Stimulated activated CD4-positive, alpha-beta T cell treated with anti-CD3 and anti-CD28 coated beads, Interleukin-4, amount 100 ng/mL, for 4 hours (primary cell): ENCODE results near the gene SRPK1.

ENCODE experiments used
- DNase-seq, 2 experiments: peaks; one replicate each; pipeline ENCODE4 v3.0.0-alpha.2; 2020

SRPK1 gene

DNA sequence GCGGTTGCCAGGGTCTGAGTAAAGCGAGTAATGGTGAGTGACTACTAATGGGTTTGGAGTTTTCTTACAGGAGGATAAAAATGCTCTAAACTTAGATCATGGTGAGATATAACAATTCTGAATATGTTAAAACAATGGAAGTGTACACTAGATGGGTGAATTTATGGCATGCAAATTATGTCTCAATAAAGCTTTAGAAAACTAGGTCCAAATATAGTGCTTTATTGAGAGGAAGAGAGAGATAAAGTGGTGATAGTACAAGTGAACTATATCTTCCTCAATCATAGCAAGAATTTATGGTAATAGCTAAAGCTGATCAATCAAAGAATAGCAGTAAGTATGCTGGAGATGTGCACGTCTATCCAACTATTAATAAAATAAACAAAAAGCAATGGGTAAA lies 23.9 kb downstream of the SRPK1 start:
- DNase-seq, result no peak

DNA sequence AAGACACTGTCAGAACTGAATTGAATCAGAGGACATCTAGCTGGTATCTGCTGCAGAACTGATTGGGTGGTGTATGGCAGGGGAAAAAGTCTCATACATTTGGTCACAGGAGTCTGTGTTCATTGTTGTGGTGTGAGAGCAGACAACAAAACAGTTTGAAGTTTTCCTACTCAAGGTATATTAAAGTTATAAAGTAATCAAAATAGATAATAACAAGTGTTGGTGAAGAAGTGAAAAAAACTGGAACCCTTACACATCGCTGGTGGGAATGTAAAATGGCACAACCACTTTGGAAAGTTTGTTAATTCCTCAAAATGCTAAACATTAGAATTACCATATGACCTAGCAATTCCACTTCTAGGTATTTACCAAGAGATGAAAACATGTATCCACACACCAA lies 24.7 kb downstream of the SRPK1 start:
- no peak for DNase-seq

DNA sequence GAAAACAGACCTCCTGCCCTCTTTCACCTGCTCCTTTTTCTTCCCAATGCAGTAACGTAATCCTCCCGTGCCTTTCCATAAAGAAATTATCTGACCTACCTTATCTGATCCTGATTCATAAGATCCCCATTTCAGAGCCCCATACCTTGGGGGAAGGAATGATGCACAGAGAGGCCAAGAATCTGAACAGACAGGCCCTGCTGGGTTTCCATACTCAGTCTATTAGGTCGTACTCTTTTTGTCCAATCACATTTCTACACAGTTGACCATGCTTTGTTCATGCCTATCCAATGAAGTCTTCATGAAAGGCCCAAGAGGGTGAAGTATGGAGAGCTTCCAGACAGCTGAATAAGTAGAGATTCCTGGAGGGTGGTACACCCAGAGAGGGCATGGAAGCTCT lies 25.3 kb downstream of the SRPK1 start:
- DNase-seq, result no peak

DNA sequence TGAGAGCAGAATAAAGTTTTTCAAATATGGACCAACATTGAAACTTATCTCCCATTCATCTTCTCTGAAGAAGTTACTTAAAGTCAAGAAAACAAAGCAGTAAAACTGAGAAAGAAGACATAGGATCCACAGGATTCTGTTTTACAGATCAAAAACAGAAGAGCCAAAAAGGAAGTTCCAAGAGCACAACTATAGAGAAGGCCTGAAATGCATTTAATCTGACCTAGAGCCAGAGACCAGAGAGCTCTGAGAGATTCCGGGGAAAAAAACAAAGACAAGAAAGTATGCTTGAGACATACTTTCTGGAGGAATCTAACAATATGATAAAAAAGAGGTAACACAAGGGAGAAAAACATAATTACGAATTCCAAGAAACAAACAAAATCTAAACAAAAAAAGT lies 26.1 kb downstream of the SRPK1 start:
- DNase-seq, result no peak

DNA sequence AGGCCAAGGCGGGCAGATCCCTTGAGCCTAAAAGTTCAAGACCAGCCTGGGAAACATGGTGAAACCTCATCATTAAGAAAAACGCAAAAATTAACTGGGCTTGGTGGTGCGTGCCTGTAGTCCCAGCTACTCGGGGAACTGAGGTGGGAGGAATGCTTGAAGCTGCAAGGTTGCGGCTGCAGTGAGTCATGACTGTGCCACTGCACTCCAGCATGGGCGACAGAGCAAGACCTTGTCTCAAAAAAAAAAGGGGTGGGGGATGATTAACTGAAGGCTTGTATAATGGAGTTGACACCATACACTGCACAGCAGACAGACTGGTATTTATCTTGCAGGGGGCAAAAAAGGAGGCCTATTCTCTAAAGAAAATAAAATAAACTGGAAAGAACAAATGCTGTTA lies 27.7 kb downstream of the SRPK1 start:
- no peak for DNase-seq

DNA sequence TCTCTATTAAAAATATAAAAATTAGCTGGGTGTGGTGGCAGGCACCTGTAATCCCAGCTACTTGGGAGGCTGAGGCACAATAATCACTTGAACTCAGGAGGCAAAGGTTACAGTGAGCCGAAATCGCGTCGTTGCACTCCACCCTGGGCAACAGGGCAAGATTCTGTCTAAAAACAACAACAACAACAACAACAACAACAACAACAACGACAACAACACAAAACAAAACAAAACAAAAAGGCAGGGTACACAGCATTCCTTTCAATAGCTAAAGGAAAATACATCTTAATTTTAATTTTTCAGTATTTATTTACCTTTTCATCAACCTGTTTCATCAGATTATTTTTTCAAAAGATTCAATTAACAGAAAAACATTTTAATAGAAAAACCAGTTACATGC lies 28.4 kb downstream of the SRPK1 start:
- DNase-seq, result no peak

DNA sequence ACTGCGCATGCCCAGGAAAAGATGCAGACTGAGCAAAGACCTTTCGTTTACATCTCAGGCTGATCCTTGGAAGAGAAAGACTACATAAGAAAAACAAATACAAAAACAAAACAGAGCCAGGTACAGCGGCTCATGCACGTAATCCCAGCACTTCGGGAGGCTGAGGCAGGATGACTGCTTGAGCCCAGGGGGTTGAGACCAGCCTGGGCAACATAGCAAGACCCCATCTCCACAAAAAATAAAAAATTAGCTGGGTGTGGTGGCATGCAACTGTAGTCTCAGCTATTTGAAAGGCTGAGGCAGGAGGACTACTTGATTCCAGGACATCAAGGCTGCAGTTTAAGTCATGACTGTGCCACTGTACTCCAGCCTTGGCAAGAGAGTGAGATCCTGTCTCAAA lies 41.7 kb downstream of the SRPK1 start:
- no peak for DNase-seq

DNA sequence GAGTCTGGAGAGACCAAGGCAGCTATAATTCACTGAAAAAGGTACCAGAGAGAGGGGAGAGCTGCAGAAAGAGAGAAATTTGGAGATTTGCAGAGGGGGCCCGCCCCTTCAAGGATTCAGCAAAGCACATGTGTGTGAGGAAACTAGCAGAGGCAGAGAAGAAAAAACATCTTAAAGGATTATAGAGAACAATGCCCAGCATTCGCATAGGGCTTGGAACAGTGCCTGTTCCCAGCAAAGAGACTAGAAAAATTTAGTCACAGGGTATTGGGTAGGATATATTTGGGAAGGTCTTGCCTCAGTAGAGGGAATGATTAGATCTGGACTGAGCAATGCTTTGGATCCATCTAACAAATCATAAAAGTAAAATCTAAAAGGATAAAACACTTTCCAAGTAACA lies 44.0 kb downstream of the SRPK1 start:
- DNase-seq, result no peak

DNA sequence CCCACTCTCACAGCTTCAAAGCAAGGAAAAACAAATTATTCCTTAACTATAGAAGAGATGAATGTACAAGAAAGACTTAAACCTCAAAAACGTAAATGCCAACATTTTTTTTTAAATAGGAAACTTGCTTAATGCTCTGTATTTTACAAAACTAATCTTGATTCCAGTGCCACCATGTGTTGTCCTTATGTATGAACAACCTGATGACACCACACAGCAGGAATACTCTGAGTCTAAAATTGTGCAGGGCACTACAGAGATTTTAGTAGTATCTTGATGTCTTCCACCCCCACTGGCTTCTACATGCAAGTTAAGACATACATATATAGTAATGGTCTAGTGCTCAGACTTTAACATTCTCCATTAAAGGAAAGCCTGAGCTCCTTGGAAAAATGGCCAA lies 46.2 kb downstream of the SRPK1 start:
- DNase-seq, result no peak

DNA sequence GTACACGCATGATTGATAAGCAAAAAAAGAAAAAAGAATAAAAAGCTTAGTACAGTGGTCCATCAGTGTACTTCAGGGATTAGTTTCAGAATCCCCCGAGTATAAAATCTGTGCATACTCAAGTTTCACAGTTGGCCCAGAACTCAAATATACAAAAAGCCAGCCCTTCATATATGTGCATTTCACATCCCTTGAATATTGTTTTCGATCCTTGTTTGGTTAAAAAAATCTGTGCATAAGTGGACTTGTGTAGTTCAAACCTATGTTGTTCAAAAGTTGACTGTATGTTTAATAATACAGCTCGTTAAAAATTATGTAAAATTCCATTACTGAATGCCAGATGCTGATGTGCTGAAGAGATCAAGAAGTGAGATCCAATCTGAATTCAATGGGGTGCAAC lies 61.5 kb downstream of the SRPK1 start:
- no peak for DNase-seq

DNA sequence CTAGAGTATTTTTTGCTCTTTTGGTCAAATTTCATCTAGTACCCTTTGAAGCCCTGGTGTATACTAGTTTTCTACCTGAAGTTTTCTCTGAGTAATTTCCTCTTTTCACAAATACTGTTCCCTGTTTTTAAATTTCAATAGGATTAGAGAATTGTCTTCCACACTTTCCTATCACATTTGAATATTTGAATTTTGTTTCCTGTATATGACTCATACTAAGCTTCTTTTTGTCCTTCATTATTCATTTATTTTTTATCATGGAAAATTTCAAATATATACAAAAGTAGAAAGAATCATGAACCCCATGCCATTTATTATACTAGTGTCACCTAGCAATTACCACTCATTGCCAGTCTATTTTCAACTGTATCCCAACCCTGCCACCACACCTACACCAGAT lies 63.0 kb downstream of the SRPK1 start:
- no peak for DNase-seq

DNA sequence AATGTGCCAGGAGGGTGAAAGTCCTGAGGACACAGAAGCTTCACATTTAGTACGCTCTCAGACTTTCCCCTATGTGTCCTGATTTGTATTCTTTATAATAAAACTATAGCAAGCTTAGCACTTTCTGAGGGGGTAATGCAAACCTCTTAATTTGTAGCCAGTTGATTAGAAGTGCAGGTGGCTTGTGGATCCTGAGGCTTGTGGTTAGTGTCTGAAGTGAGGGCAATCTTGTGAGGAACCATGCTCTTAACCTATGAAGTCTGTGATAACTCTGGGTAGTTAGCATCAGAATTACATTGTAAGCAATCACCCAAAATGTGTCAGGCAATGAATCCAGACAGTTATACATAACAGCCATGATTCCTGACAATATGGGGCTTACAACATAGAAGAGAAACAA lies 64.6 kb downstream of the SRPK1 start:
- DNase-seq, result no peak

DNA sequence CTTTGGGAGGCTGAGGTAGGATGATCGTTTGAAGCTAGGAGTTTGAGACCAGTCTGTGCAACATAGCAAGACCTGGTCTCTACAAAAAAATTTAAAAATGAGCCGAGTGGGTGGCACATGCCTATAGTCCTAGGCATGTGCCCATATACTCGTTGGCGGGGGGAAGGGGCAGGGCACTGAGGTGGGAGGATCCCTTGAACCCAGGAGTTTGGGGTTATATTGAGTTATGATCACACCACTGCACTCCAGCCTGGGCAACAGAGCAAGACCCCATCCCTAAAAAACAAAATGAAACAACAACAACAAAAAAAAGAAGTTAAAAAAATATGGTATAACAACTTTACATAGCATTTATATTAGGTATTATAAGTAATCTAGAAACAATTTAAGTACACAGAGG lies 67.9 kb downstream of the SRPK1 start:
- no peak for DNase-seq

DNA sequence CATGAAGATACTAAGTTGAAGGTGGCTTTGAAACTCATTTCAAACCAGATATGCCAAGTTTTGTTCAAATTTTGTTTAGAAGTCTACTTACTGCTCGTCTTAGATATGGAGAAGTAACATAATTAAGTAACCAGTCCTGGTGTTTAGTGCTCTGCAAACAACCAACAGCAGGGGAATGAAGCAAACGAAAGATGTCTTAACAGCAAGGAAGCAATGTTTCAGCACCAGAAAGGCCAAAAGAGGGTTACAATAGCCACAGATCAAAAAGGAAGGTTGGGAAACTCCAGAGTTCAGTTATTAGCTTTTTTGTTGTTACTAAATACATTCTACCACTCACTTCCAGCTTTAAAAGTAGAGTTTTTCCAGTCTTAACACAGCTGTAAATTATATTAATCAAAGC lies 70.7 kb downstream of the SRPK1 start:
- no peak for DNase-seq

DNA sequence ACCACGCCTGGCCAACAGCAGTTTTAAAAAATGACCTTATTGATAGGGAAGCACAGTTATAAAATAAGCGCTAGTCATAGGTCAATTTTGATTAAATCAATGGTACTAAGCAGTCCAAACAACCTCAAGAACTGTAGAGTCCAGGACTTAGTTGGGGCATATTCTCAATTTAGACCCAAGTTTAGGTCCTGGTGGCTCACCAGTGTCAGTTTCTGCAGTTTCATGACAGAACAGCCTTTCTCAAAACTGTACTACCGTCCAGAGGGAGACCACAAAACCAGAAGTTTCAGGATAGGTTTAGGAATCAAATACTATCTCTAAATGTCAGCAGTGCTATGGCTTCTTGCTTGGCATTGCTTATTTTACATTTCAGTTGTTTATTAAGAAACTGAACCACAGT lies 76.6 kb downstream of the SRPK1 start:
- DNase-seq, result no peak

DNA sequence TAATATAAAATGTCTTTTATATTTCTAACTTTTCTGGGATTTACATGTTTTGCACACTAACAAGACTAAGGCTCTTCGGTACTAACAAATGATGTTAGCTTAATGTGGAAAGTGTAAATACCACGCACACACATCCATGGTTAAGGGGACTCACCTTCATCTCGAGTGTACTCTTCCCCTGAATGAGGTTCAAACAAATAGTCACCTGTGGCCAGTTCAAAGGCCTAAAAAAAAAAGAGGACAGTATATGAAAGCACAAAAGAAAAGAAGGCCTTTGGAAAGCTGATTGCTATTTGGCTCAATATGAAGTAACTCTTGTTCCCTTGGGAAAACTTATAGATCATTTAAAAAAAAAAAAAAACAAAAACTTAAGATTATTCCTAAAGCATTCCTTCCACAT lies 78.5 kb downstream of the SRPK1 start:
- DNase-seq, result no peak

DNA sequence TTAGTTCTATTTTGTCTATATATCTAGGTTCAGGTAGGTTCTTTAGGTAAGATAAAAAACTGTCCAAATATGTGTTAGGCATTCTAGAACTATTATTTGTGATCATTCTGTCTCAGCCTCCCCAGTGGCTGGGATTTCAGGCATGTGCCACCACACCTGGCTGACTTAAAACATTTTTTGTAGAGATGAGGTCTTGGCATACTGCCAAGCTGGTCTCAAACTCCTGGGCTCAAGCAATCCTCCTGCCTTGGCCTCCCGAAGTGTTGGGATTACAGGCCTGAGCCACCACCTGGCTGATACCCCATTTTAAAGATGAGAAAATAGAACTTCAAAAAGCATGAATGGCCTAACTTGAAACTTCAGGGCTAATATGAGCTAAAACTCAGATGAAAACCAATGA lies 81.9 kb downstream of the SRPK1 start:
- no peak for DNase-seq

DNA sequence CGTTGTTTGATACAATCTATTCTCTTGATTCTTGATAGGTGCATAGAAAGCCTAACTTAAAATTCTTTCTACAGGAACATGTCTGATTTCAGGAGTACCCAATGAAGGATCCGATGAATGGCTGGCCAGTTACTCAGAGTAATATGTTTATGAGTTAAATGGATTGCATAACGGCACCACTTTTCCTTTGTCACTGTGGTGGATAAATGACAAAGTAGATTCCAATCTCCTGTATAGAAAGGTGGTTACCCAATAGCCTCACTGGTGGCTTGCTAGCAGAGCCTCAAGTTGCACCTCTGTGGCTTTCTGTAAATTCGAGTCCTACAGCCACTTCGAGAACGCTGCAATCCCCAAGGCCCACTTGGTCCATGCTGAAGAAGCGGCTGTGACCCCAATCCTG lies 87.4 kb downstream of the SRPK1 start:
- no peak for DNase-seq

DNA sequence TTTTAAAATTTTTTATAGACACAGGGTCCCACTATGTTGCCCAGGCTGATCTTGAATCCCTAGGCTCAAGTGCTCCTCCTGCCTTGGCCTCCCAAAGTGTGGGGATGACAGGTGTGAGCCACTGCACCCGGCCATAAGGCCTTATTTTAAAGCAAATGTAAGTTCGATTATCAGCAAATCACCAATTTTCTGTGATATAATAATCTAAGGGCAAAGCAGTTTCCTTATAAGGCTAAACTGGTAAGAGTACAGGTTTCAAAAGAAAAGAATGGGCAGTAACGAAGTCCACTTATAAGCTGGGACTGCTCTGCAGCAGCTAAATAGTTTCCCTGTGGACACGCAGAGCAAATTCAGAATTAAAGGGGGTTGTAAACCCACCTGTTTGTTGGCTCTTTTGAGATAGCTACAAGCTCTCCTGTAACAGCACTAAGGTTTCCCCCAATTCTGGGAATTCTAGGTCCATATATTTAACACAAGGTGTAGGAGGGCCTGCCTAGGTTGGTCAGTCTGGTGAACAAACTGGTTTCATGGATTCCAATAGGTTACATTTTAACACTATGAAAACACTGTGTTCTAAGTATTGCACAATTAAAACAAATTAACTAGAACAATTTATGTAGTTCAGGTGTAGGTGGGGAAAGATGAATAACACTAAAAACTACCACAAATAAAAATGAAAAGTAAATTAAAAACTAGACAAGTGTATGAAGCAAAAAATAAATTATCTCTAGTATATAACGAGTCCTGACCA lies 89.5 kb downstream of the SRPK1 start:
- no peak for DNase-seq

DNA sequence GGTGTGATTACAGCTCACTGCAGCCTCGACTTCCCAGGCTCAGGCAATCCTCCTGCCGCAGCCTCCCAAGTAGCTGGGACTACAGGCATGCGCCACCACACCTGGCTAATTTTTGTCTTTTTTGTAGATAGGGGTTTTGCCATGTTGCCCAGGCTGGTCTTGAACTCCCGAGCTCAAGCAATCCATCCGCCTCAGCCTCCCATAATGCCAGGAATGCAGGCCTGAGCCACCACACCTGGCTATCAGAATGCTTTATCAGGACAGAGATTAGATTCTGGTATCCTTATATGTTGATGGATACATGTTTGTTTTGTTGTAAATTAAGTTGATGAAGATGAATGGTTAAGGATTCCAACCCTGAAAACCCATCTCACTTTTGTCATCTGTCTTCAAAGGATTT lies 91.6 kb downstream of the SRPK1 start:
- no peak for DNase-seq

DNA sequence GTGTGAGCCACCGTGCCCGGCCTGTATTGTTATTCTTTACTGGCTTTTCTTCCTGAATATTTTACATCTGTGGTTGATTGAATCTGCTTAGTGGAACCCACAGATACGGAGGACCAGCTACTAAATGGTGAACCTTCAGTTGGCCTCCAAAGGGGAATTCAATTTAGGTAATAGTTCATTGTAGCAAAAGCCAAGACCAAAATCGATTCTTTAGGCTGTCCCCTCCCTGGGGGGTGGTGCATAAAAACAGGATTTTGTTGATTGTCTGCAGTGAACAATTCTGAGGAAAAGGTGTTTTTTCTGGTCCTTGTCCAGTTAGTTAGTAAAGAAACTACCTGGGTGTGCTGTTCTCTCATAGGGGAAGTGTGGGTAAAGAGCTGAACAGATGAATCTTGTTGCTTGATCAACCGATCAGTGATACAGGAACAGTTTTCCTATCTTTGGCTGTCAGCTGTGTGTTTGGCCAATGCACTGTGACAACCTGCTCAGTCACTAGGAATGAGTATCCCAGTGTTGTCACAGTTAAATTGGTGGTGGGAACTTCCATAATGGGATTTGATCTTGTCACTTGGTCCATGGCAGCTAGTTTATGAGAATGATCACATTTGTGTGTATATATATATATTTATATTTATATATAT lies 96.2 kb downstream of the SRPK1 start:
- DNase-seq, result no peak

DNA sequence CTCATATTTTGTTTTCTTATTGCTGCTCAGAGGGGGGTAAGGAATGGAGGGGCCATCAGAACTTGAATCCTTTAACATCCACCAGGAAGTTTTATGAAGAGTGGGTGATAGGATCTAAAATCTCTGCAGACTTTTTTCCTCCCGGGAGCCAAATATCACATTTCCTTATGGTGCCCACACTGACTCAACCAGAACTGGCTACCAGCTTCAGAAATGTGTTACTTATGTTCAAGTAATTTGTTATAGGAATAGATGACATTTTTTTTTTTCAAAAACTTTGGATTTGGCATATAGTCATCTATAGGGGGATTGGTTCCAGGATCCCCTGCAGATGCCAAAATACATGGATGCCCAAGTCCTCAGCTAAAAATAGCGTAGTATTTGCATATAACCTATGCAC lies 97.3 kb downstream of the SRPK1 start:
- DNase-seq, result no peak

DNA sequence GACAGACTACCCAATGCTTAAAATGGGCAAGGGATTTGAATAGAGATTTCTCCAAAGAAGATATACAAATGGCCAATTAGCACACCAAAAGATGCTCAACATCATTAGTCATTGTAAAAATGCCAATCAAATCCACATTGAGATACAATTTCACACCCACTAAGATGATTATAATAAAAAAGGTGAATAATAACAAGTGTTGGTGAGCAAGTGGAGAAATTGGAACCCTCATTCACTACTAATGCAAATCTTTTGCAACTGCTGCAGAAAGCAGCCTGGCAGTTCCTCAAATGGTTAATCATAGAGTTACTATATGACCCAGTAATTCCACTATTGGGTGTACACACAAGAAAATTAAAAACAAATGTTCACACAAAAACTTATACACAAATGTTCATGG lies 103.4 kb downstream of the SRPK1 start:
- no peak for DNase-seq

DNA sequence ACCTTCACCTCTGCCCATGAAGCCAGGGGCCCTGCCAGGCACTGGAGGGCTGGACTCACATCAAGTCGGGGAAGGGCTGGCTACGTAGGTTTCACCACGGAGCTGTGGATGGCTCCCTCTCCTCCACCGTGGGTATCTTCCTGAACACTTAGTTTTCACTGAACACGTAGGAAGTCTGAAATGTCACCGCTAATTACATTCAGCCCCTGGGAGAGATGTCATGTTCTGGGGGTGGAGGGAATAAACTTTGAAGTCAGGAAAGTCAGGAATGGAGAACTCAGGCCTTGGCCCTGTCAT lies 109.3 kb downstream of the SRPK1 start:
- DNase-seq, result no peak

DNA sequence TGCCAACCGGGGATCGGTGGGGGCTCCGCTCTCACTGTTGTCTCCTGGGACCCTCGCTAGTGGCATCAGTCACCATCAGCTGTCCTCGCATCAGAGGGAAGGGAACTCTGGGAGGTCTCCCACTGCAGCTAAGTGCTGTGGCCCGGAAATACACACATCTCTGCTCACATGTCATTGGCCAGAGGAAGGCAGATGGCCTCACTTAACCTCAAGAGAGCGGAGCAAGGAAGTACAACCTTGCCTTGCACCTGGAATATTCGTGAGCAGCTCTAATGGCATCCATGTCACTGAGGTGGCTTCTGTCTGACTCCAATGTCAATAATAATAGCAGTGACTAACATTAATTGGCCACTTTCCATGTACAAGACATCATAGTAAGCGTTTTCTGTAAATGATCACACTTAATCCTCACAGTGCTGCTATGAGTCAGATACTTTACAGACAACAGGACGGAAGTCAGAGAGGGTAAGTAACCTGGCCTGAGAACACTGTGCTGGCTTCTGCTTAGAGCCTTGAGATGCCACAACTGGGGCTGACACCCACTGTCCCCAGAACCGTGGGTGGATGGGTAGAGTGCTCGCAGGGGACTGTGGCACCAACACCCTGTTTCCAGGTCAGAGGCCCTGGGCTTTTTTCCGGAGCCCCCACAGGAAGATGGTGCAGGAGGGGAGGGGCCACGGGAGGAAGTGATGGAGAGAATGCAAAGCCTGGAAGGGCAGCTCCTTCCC lies 109.8 kb downstream of the SRPK1 start:
- DNase-seq, result no peak
